GM12873 (cell line): ENCODE results near the gene NCOA6.

Experiments used
- TF ChIP-seq, protein P1 (sequence below): IDR thresholded peaks from 2 replicates; pipeline ENCODE4 v1.5.1; 2012; ENCODE audit warnings: low read depth, mild to moderate bottlenecking, moderate library complexity, low read length, control low read depth; ENCODE audit not compliant: insufficient read depth; ENCODE audit errors: missing control alignments

NCOA6 gene

DNA sequence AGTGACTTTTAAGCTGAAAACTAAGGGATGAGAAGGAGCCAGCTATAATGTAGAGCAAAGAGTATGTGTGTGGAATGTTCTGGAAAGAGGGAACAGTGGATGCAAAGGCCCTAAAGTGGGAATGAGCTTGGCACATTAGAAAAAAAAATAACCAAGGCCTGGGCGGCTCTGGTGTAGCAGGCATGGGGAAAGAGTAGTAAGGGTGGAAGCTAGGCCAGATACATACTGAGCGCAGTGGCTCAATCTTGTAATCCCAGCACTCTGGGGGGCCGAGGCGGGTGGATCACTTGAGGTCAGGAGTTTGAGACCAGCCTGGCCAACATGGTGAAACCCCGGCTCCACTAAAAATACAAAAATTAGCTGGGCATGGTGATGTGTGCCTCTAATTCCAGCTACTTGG is 38.8 kb upstream of the NCOA6 start:
- TF ChIP-seq, protein P1, sequence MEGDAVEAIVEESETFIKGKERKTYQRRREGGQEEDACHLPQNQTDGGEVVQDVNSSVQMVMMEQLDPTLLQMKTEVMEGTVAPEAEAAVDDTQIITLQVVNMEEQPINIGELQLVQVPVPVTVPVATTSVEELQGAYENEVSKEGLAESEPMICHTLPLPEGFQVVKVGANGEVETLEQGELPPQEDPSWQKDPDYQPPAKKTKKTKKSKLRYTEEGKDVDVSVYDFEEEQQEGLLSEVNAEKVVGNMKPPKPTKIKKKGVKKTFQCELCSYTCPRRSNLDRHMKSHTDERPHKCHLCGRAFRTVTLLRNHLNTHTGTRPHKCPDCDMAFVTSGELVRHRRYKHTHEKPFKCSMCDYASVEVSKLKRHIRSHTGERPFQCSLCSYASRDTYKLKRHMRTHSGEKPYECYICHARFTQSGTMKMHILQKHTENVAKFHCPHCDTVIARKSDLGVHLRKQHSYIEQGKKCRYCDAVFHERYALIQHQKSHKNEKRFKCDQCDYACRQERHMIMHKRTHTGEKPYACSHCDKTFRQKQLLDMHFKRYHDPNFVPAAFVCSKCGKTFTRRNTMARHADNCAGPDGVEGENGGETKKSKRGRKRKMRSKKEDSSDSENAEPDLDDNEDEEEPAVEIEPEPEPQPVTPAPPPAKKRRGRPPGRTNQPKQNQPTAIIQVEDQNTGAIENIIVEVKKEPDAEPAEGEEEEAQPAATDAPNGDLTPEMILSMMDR = no peak

DNA sequence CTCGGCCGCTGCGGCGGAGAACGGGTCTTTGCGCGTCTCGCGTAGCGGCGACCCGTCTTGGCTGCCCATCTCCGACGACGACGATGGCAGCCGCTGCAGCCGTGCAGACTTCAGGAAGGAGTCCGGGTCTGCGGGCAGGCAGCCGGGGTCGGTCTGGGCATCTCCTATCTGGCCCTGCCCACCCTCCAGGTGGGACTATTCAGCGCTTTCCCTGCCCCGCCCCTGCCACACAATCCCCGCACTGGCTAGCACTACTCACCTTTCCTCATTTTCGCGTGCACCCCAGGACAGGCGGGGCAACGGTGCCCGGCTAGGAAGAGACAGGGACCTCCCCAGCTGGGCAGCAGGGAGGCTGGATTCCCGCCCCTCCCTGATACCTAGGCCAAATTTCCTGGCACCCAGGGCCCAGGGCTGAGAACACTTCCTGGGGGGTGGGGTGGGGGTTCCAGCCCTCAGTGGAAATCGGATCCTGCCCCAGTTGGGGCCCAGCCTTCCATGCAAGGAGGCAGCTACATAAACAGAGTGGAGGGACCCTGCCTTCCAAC is 38.0 kb upstream of the NCOA6 start:
- TF ChIP-seq, protein P1 = no peak

- TF ChIP-seq, protein P1 = no peak
These were observed 37.3 kb upstream of the NCOA6 start for GRCh38 chr20:34862724-34863123.

DNA sequence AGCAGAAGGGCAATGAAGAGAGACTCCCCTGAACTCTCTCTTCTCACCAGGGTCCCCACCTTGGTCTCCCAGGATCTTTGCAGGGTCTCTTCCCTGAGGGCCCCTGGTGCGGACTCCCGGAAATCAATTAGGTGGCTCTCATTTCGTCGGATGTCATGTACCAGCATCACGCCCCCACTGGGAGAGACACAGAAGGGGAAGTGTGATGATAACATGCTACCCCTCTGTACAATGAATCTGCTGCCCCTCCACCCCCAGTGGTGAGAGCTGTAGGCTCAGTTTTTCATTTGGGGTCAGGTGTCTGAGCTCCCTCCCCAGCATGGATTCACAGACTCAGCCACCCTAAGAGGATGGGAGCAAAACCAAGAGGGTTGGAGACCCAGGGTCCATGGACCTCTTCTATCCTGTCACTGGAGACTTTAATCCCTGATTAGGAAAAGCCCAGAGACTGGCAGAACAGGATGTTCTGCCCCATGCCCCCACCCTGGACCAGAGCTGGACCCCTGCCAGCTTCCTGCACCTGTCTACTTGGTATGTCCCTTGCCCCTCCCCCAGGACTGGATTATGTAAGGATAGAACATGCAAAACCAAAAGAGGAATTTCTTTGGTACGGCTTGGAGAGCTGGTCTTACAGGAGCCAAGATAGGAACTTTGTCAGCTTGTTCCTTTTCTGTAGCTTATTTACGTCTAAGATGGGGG is 36.1 kb upstream of the NCOA6 start:
- TF ChIP-seq, protein P1 = no peak

GRCh38 chr20:34859826-34860545 is 34.5 kb upstream of the NCOA6 start:
- TF ChIP-seq, protein P1 = no peak

DNA sequence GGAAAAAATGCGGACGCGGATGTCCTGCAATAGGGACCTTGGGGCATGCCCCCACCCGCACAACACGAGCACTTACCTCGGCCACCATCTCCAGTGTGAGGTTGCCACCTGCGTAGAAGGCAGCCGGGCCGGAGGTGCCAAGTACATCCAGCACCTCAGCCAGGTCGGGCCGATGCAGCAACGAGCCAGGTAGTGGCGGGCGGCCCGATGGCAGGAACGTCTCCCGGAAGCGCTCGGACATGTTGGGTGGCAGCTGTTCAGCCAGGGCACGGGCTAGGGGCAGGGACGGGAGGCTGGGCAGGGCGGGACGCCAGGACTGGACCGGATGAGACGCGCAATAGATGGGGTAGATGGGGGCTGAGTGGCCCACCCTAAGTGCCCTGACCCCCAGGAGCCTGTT is 33.9 kb upstream of the NCOA6 start:
- TF ChIP-seq, protein P1 = no peak

- TF ChIP-seq, protein P1 = no peak
These were observed 26.8 kb upstream of the NCOA6 start for GRCh38 chr20:34852298-34852697.
